HG02884 (cell line): ENCODE data around the gene OSCP1.

Experiments
- ATAC-seq: cut with Tn5 transposase; IDR thresholded peaks from one replicate; pipeline ENCODE4 v1.9.1; 2021; ENCODE audit warnings: mild to moderate bottlenecking, moderate library complexity; ENCODE audit not compliant: unreplicated experiment

The OSCP1 gene

DNA sequence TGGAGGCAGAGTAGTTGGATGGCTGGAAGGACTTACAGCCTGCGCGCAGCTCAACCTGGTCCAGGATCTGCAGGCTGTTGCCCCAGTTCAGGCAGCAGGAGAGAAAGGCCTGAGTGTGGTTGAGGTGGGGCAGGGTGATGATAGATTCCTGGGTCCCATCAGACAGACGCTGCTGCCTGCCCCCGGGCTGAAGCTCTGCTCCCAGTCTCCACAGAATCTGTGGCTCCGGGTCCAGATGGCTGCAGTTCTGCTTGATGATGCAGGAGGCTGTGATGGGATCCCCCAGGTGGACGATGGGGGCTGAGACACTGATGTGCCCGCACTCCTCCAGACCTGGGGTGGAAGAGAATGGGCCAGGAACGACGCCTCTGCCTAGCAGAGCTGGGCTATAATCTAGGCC, 25.1 kb upstream of the OSCP1 start:
- no peak for ATAC-seq

- ATAC-seq: no peak
Observed at GRCh38 chr1:36472656-36473055, 22.4 kb upstream of the OSCP1 start.

DNA sequence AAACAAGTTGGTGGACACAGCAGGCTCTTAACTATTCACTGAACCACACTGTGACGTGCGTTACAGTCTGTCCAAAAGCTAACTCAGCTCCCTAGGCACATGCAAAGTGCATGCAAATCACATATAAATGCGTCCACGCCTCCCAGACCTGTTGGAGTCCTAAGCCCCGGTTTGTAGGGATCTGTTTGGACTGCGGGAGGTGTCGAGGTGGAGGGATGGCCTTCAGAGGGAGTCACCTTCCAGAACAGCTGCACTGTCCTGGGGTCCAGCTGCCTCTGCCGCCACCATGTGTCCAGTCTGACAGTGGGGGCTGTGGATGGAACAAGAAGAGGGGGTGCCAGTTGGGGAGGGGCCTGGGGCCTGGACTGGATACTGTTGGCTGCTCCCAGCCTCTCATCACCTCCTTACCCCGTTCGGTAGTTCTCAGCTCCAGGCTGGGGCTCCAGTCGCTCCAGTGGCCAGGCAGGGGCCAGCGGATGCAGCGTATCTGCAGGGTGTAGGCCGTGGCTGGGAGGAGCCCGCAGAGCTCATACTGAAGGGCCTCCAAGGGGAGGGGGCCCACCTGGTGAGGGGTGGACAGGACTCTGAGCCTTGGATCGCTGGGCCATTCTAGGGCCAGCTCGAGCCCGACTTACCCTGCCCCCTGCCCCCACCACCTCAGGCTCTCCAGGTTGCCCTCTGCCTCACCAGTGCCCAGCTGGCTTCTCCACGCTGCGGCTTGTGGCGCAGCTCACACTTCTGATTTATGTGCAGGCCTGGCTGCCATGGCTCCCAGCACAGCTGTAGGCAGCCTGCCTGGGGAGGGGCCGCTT, 21.8 kb upstream of the OSCP1 start:
- no peak for ATAC-seq

GRCh38 chr1:36469163-36469562, 18.9 kb upstream of the OSCP1 start:
- no peak for ATAC-seq

DNA sequence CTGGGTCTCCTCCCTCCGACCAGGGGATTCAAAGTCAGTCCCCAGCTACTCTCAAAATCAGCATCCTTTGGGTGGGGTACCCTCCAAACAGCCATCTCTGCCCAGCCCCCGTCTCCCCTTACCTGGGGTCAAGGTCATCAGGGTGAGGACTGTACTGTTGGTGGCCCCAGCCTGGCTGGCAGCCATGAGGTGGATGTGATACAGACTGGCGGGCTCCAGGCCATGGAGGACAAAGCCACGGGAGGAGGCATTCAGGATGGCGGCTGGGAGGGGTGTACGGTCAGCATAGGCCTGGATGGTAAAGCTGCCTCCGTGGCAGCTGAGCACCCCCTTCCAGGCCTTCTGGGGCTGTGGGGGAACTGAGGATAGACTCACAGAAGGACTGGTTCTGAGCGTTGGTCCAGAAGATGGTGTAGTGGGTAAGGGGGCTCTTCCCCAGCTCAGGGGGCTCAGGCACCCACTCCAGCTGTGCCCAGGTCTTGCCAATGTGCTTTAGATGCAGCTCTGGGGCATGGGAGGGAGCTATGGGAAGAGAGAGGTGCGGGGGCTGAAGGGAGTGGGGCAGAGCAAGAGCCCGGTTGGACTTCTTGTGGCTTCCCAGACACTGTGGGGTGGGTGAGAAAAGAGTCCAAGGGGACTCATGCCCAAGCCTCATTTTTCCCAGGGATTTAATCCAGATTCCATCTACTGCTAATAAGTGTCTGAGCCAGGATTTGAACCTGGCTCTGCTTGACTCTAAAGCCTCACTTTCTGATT, 17.6 kb upstream of the OSCP1 start:
- ATAC-seq: no peak

GRCh38 chr1:36467027-36467410, 16.8 kb upstream of the OSCP1 start:
- ATAC-seq: no peak

GRCh38 chr1:36466370-36467026, 16.2 kb upstream of the OSCP1 start:
- no peak for ATAC-seq

GRCh38 chr1:36465731-36466369, 15.6 kb upstream of the OSCP1 start:
- no peak for ATAC-seq

DNA sequence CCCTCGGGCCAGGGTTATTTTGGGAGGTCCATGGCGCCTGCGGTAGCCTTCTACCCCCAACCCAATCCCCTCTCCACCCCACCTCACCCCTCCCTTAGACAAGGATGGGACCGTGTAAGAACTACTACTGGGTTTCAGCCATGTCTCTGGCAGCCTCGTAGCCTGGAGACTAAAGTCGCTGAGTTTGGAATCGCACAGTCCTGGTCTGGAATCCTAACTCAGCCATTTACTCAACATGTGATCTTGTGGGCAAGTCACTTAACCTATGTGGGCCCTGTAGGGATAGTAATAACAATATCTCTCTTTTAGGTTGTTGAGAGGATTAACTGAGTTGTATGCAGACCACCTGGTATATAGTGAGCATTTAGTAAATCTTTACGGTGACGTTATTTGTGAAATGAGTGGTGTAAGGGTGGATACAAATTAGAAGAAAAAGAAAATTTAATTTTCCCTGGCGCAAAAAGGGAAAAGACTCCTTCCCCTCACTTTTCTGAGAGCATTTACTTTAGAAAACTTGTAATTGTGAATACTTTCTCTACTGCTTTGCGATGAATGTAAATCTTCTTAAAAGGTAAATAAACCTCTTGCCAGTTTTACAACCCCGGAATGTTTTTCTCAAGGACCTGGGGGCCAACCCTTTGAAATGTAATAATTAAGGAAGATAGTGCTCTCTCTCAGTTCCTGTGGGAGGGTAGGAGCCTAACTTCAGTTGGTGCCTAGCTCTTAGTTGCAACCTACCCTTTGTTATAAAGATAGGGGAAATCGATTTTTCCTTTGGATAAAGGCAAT, 14.5 kb upstream of the OSCP1 start:
- ATAC-seq: peak; percentile 54

DNA sequence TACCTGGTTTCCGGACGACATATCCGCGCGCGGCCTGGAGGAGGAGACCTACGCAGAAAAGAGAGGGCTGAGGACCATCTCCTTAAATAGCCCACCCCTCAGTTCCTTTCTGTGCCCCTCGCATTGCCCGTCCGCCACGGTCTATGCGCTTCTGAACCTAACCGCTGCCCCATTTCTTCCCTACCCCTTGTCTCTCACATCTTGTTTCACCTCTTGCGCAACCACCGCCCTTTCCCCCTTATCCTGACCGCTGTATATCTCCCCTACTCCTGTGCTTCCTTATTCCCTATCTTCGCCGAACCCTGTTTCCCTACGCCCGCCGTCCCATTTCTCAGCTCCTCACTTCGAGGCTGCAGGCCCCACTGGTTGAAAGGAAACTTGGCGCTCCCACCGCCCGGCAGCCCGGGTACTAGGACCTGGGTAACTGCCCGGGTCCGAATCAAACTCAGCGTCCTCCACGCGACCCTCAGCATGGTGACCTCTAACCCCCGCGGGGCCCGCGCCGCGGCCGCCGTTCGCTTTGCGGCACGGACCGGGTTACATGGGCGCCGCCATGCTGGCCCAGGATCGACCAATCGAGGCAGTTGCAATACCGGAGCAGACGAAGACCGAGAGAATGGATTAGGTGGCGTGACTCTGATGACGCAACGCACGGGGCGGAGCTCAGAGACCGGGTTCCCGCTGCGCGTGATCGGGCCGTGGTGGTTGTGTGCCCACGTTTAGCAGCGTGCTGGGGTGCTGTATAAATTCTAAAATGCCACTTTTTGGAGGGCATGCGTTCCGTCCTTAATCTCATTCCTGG, 13.8 kb upstream of the OSCP1 start, which contains the start of gene MRPS15:
Gene MRPS15, minus strand, starts transcription at position 582 of the 802 bp plus-strand sequence. Its CDS starts 109 bp downstream, at position 473.
- peak; percentile 77 for ATAC-seq

DNA sequence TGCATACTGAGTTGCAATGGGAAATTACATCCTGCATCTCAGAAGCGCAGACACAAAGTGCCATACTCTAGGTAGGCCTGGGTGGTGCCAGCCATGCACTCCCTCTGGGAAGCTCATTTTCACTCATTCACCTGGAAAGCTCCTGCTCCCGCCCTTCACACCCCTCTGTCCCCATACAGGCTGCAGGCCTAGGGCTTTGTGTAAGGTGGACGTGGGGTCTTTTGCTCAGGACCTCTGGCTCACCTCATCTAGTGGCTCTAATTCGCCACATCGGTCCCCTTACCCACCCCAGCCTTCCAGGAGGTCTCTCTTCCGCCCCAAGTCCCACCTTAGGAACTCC, 13.2 kb upstream of the OSCP1 start:
- ATAC-seq: no peak

- no peak for ATAC-seq
Observed at GRCh38 chr1:36458910-36459309, 8.7 kb upstream of the OSCP1 start.

DNA sequence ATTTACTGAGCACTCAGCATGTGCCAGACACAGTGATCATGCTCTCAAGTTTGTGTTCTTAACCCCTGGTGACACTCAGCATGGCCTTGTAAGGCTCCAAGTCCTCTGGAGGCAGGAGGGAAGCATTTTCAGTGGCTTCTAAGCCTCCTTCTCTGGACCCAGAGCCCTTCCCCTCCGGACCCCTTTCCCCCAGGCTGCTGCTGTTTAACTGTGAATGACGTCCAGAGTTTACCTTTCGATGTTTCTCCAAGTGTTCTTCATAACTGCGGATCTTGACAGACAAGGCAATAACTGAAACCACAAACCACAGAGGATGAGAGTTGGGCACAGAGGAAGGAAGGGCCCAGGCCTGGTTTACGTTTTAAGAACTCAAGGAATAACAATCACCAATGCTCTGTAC, 7.4 kb upstream of the OSCP1 start:
- no peak for ATAC-seq

DNA sequence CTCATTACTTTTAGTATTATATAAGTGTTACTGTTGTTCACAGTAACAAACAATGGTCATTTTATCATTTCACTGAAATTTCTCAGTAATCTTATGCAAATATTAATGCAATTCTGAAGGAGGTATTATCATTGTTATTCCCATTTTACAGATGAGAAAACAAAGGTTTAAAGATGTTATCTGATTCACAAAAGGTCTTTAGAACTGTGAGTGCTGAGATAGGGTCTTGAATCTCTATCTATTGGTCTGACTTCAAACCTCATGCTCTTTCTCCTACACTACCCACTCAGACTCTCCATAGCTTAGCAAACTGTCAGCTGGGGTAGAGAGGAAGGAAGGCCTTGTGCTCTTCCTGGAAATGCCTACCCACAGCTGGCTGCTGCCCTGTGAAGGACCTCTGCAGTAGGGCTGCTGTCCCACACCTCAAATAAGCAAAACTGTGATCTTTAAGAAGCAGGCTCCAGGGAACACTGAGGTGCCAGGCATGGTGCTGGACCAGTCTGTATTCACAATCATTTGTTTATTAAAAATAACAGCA, 6.2 kb upstream of the OSCP1 start:
- no peak for ATAC-seq

GRCh38 chr1:36455386-36455785, 5.1 kb upstream of the OSCP1 start:
- ATAC-seq: no peak

GRCh38 chr1:36453600-36454388, 3.5 kb upstream of the OSCP1 start:
- no peak for ATAC-seq

DNA sequence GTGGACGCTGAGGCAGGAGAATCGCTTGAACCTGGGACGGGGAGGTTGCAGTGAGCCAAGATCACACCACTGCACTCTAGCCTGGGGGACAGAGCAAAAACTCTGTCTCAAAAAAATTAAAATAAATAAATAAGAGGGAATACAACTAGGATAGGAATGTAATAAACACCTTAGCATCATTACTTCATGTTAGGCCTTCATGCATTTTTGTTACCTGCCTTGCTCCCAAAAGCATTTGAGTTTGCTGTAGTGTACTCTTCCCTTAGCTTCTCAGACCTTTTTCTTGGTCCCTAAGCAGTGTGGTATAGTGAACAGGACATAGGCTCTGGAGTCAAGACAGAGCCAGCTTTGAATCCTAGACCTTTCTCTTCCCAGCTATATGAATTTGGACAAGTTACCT, 2.8 kb upstream of the OSCP1 start:
- ATAC-seq: no peak

DNA sequence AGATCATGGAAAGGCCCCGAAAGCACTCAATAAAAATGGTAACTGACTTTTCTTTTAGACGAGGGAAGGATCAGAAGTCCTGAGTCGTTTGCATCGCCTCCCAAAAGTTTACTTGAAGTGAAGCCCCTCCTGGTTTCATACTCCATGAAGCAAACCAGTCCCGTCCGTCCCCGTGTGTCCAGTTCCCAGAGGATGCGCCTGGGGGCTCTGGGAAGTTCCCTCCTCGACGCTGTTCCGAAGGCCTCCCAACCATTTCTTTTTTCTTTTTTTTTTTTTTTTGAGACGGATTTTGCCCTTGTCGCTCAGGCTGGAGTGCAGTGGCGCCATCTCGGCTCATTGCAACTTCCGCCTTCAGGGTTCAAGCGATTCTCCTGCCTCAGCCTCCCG, 661 bp upstream of the OSCP1 start:
- ATAC-seq: no peak
